Naive thymus-derived CD4-positive, alpha-beta T cell (primary cell): Measurements from ENCODE around the gene RXFP2. TPM values are rescaled to one million over a fixed set of nuclear protein-coding genes. Genes with fewer than 3 reads are reported as not detected.

ENCODE experiments used
- ATAC-seq: fragments of 150-1000 bp; cut with Tn5 transposase; 2 replicates; pipeline ENCODE4 v1.10.0; 2021; ENCODE audit warnings: mild to moderate bottlenecking, moderate library complexity
- CTCF ChIA-PET: fragments of 350-600 bp; sonication (Branson Sonifier 250); formaldehyde crosslinking; loops from one replicate; lab custom pipeline; 2021; ENCODE audit warnings: antibody characterized with exemption; lab: Charles Lee
- POLR2A ChIA-PET: fragments of 350-600 bp; sonication (Branson Sonifier 250); formaldehyde crosslinking; loops from one replicate; lab custom pipeline; 2021; ENCODE audit warnings: antibody characterized with exemption, inconsistent platforms; lab: Charles Lee
- DNase-seq, 9 donors: peaks; one replicate each; pipeline versions ENCODE4 v3.0.0 to v3.0.0-alpha.2; 2020 to 2022; ENCODE audit warnings: mixed read lengths in 1 of 9
- H3K27ac ChIP-seq: one replicate; pipeline ENCODE4 v1.7.0; 2013; ENCODE audit warnings: mild to moderate bottlenecking, low read depth, low read length, moderate library complexity
- H3K27me3 ChIP-seq, 2 donors: one replicate each; pipeline ENCODE4 v1.7.0; 2013; ENCODE audit warnings: low read length in 2 of 2, mild to moderate bottlenecking in 2 of 2, moderate library complexity in 2 of 2; ENCODE audit not compliant: control insufficient read depth in 2 of 2, insufficient read depth in 2 of 2
- H3K36me3 ChIP-seq, 3 experiments: 1 replicate in 2 of 3; 2 replicates in 1 of 3; pipeline ENCODE4 v1.7.0; 2013; ENCODE audit warnings: low read length in 3 of 3, mild to moderate bottlenecking in 3 of 3, moderate library complexity in 1 of 3; ENCODE audit not compliant: insufficient read depth in 3 of 3, control insufficient read depth in 2 of 3
- H3K4me1 ChIP-seq, 2 donors: one replicate each; pipeline ENCODE4 v1.7.0; 2013; ENCODE audit warnings: low read length in 2 of 2, mild to moderate bottlenecking in 2 of 2, moderate library complexity in 1 of 2; ENCODE audit not compliant: control insufficient read depth in 2 of 2, insufficient read depth in 2 of 2
- H3K4me3 ChIP-seq: 2 replicates; pipeline ENCODE4 v1.7.0; 2013; ENCODE audit warnings: mild to moderate bottlenecking, low read length
- H3K9me3 ChIP-seq, 3 experiments: 1 replicate in 2 of 3; 2 replicates in 1 of 3; pipeline ENCODE4 v1.7.0; 2013; ENCODE audit warnings: low read length in 3 of 3; ENCODE audit not compliant: control insufficient read depth in 2 of 3
- H3K27ac Mint-ChIP-seq, 9 donors: one replicate each; pipeline ENCODE4 v1.8.0; 2020 to 2022; ENCODE audit warnings: mixed read lengths in 9 of 9, mild to moderate bottlenecking in 8 of 9, moderate library complexity in 5 of 9, inconsistent platforms in 2 of 9
- H3K27me3 Mint-ChIP-seq, 5 donors: one replicate each; pipeline ENCODE4 v1.8.0; 2021 to 2022; ENCODE audit warnings: mixed read lengths in 5 of 5, mild to moderate bottlenecking in 1 of 5
- H3K36me3 Mint-ChIP-seq, 5 donors: one replicate each; pipeline ENCODE4 v1.8.0; 2020 to 2022; ENCODE audit warnings: mixed read lengths in 5 of 5, mild to moderate bottlenecking in 3 of 5, inconsistent platforms in 1 of 5
- H3K4me1 Mint-ChIP-seq, 7 donors: one replicate each; pipeline ENCODE4 v1.8.0; 2020 to 2022; ENCODE audit warnings: mixed read lengths in 7 of 7, mild to moderate bottlenecking in 3 of 7, inconsistent platforms in 1 of 7
- H3K4me3 Mint-ChIP-seq, 10 donors: one replicate each; pipeline ENCODE4 v1.8.0; 2020 to 2022; ENCODE audit warnings: mild to moderate bottlenecking in 10 of 10, mixed read lengths in 10 of 10, moderate library complexity in 6 of 10, inconsistent platforms in 2 of 10
- H3K9me3 Mint-ChIP-seq, 11 donors: one replicate each; pipeline ENCODE4 v1.8.0; 2020 to 2022; ENCODE audit warnings: mixed read lengths in 11 of 11, mild to moderate bottlenecking in 4 of 11, inconsistent platforms in 1 of 11, moderate library complexity in 1 of 11
- intact Hi-C, 2 donors: fragments of 100-400 bp; cut with micrococcal nuclease; formaldehyde crosslinking; loops; one replicate each; pipeline ENCODE4 v1.15.1; 2023
- polyA plus RNA-seq, 2 donors: library from polyadenylated mRNA; unstranded; fragments of 300-500 nt; fragmentation: Illumina TruSeq; gene quantifications; one replicate each; pipeline ENCODE4 v1.2.3, GENCODE V29; 2021
- total RNA-seq, 6 experiments: library from RNA in 5 of 6; stranded (reverse) in 5 of 6; gene quantifications; 1 replicate in 5 of 6; 2 replicates in 1 of 6; pipeline ENCODE4 v1.2.3 and lab custom pipeline; 2021 to 2026

The RXFP2 gene
- total and polyA plus RNA-seq, 7 experiments from 2014 or later: not detected

- ATAC-seq: no peak
Measured at GRCh38 chr13:31722673-31723072, 16.7 kb upstream of the RXFP2 start.

DNA sequence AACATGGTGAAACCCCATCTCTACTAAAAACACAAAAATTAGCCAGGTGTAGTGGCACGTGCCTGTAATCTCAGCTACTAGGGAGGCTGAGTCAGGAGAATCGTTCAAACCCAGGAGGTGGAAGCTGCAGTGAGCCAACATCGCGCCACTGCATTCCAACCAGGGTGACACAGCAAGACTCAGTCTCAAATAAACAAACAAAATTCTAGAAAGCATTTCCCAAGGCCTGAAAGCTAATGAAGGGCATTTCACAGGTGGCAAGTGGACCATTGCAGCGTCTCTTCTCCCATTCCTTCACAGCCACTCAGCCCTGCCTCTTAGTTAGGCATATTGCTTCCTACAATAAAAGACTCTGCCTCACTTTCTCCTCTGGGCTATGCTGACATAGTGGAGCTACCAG lies 13.5 kb upstream of the RXFP2 start:
- no peaks in the 10 kb centered on the region for H3K4me1 Mint-ChIP-seq
- no peaks in the 10 kb centered on the region for H3K27me3 ChIP-seq
- no peak overlapping the region for H3K4me3 Mint-ChIP-seq
- H3K36me3 ChIP-seq: no peaks in the 10 kb centered on the region
- intact Hi-C loops: no loop called here
- H3K9me3 Mint-ChIP-seq: peaks cover 0 to 5% (median 0%) of the 10 kb centered on the region in 11 donors
- H3K36me3 Mint-ChIP-seq: no peaks in the 10 kb centered on the region
- CTCF ChIA-PET: no interaction called here
- no peak overlapping the region for H3K27ac ChIP-seq
- ATAC-seq (no peak), DNase-seq (no peak)
- no peak overlapping the region for H3K27ac Mint-ChIP-seq
- no peaks in the 10 kb centered on the region for H3K9me3 ChIP-seq
- peaks cover 0 to 28% (median 19%) of the 10 kb centered on the region in 5 donors for H3K27me3 Mint-ChIP-seq
- POLR2A ChIA-PET: no interaction called here
- H3K4me3 ChIP-seq: no peak overlapping the region
- H3K4me1 ChIP-seq: no peaks in the 10 kb centered on the region

More at GRCh38 chr13:31722673-31723072, 16.7 kb upstream of the RXFP2 start:
- no peak for DNase-seq
- H3K9me3 Mint-ChIP-seq: peaks cover 0 to 5% (median 0%) of the 10 kb centered on the region in 11 donors
- Histone ChIP-seq H3K4me3 (no peak overlapping the region), H3K27me3 (no peaks in the 10 kb centered on the region), H3K36me3 (no peaks in the 10 kb centered on the region), H3K27ac (no peak overlapping the region), H3K4me1 (no peaks in the 10 kb centered on the region), H3K9me3 (no peaks in the 10 kb centered on the region)
- CTCF ChIA-PET: no interaction called here
- POLR2A ChIA-PET: no interaction called here
- no peak overlapping the region for H3K27ac Mint-ChIP-seq
- no peaks in the 10 kb centered on the region for H3K4me1 Mint-ChIP-seq
- no peak overlapping the region for H3K4me3 Mint-ChIP-seq
- H3K36me3 Mint-ChIP-seq: peaks cover 0 to 6% (median 0%) of the 10 kb centered on the region in 5 donors
- intact Hi-C loops: no loop called here
- peaks cover 0 to 43% (median 32%) of the 10 kb centered on the region in 5 donors for H3K27me3 Mint-ChIP-seq

GRCh38 chr13:31731921-31732320 lies 7.4 kb upstream of the RXFP2 start:
- CTCF ChIA-PET: no interaction called here
- Mint-ChIP-seq H3K27me3 (peaks cover 0 to 24% (median 15%) of the 10 kb centered on the region in 5 donors), H3K9me3 (peaks cover 0 to 3% (median 0%) of the 10 kb centered on the region in 11 donors)

GRCh38 chr13:31733066-31733465 lies 6.3 kb upstream of the RXFP2 start:
- ATAC-seq: no peak

More at GRCh38 chr13:31731921-31732320, 7.4 kb upstream of the RXFP2 start:
- Histone ChIP-seq H3K4me1 (no peaks in the 10 kb centered on the region), H3K9me3 (no peaks in the 10 kb centered on the region), H3K27me3 (no peaks in the 10 kb centered on the region), H3K36me3 (no peaks in the 10 kb centered on the region), H3K4me3 (no peak overlapping the region), H3K27ac (no peak overlapping the region)
- intact Hi-C loops: no loop called here
- Mint-ChIP-seq H3K4me1 (no peaks in the 10 kb centered on the region), H3K27ac (no peak overlapping the region), H3K4me3 (no peak overlapping the region), H3K36me3 (no peaks in the 10 kb centered on the region)
- ATAC-seq (no peak), DNase-seq (no peak)
- POLR2A ChIA-PET: no interaction called here

DNA sequence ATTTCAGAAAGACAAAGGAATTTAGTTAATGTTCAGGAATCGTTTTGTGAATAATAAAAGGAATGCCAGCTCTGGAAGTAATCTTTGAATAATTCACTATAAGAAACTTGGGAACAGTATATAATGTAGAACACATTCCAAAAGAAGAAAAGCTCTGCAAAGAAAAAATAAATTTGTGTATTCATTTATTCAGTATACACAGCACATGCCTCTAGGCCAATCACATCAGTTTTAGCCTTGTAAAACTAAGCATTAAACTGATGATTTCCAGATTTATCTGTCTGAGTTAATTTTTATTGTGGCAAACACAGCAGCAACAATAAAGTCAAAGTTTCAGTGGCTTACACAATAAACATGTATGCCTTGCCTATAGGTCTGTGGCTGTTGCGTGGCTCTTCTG lies 5.7 kb upstream of the RXFP2 start:
- ChIA-PET CTCF (interaction anchor here (0.6 kb wide), 1 partner anchor 268 kb away, joined by 3 read pairs; no protein-coding TSS in a partner anchor), POLR2A (no interaction called here)
- H3K4me1 ChIP-seq: no peaks in the 10 kb centered on the region
- no peak overlapping the region for H3K27ac ChIP-seq
- no peak for ATAC-seq
- Mint-ChIP-seq H3K27me3 (peaks cover 0 to 16% (median 11%) of the 10 kb centered on the region in 5 donors), H3K27ac (no peak overlapping the region), H3K36me3 (no peaks in the 10 kb centered on the region), H3K4me3 (no peak overlapping the region), H3K4me1 (no peaks in the 10 kb centered on the region), H3K9me3 (peaks cover 0 to 3% (median 0%) of the 10 kb centered on the region in 11 donors)
- intact Hi-C loops: no loop called here
- no peaks in the 10 kb centered on the region for H3K36me3 ChIP-seq
- no peak overlapping the region for H3K4me3 ChIP-seq
- no peaks in the 10 kb centered on the region for H3K27me3 ChIP-seq
- no peaks in the 10 kb centered on the region for H3K9me3 ChIP-seq
- no peak for DNase-seq

More at GRCh38 chr13:31733066-31733465, 6.3 kb upstream of the RXFP2 start:
- Mint-ChIP-seq H3K36me3 (no peaks in the 10 kb centered on the region), H3K9me3 (peaks cover 0 to 3% (median 0%) of the 10 kb centered on the region in 11 donors), H3K4me1 (no peaks in the 10 kb centered on the region), H3K4me3 (no peak overlapping the region), H3K27me3 (peaks cover 0 to 16% (median 11%) of the 10 kb centered on the region in 5 donors), H3K27ac (no peak overlapping the region)
- no peak overlapping the region for H3K27ac ChIP-seq
- intact Hi-C loops: no loop called here
- no peak for DNase-seq
- no peak overlapping the region for H3K4me3 ChIP-seq
- ChIA-PET CTCF (interaction anchor here (0.6 to 1.0 kb wide), 2 partner anchors 10 to 268 kb away, joined by 3 to 4 read pairs; no protein-coding TSS in a partner anchor), POLR2A (no interaction called here)
- no peaks in the 10 kb centered on the region for H3K9me3 ChIP-seq
- H3K4me1 ChIP-seq: no peaks in the 10 kb centered on the region
- H3K27me3 ChIP-seq: no peaks in the 10 kb centered on the region
- no peaks in the 10 kb centered on the region for H3K36me3 ChIP-seq

- Histone ChIP-seq H3K27me3 (no peaks in the 10 kb centered on the region), H3K27ac (no peak overlapping the region), H3K9me3 (no peaks in the 10 kb centered on the region), H3K4me1 (no peaks in the 10 kb centered on the region), H3K4me3 (no peak overlapping the region), H3K36me3 (no peaks in the 10 kb centered on the region)
- no peak overlapping the region for H3K4me3 Mint-ChIP-seq
- H3K27me3 Mint-ChIP-seq: peaks cover 7 to 13% (median 12%) of the 10 kb centered on the region in 5 donors
- no peaks in the 10 kb centered on the region for H3K36me3 Mint-ChIP-seq
- CTCF ChIA-PET: no interaction called here
- H3K4me1 Mint-ChIP-seq: peaks cover 0 to 5% (median 3%) of the 10 kb centered on the region in 7 donors
- H3K27ac Mint-ChIP-seq: no peak overlapping the region
- H3K9me3 Mint-ChIP-seq: peaks cover 0 to 2% (median 0%) of the 10 kb centered on the region in 11 donors
- peak; percentile 5 to 53 (median 39) for DNase-seq
- ATAC-seq: peak; percentile 87
- intact Hi-C loops: loop anchor here in 1 of 2 donors (1.0 to 2.0 kb wide), 2 partner anchors 311 to 505 kb away; no protein-coding TSS in a partner anchor
- POLR2A ChIA-PET: no interaction called here
Measured at GRCh38 chr13:31742097-31742734, 2.9 kb downstream of the RXFP2 start.
